Measurements from ENCODE around the gene SCLY.
"Not testable (repeated sequence)": the region's sequence is repeated elsewhere in the genome, so short reads cannot be mapped to it uniquely, and the experiment has no call there.

The SCLY gene

DNA sequence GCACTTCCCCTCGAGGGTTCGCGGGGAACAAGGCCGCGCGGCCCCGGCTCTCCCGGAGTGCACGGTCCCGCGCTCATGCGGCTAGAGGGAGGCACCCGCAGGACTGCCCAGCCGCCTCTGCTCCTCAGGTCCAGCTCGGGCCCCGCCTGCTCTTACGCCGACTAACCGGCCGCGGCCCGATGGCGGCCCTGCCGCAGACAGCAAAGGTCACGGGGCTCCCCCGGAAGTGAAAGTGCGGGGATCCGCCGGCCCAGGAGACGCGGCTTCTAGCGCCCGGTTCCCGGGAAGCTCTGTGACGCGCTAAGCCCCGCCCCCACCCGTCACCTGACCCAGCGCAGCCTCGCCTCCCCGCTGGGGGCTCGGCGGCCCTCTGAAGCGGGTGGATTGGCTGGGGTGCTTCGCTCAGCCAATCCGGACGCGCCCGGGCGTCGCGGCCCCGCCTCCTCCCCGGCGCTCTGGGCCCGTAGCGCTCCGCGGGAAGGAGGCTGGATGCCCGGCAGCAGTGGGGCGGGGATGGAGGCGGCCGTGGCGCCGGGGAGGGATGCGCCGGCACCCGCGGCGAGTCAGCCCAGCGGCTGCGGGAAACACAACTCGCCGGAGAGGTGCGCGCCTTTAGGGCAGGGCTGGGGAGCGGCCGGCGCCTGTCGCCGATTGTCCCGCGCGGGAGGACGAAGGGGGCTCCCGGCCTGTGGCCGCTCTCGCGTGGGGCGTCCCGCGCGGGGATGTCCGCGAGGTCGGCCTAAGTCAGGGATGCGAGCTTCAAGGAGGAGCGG is at the start of gene SCLY:
TSS of gene SCLY (plus strand) at position 460 of the 773 bp plus-strand sequence. CDS start at position 514, 54 bp downstream.
- DNase-seq = peak; percentile 98

- DNase-seq = no peak
Measured at GRCh38 chr2:238013806-238014205, 47.0 kb upstream of the SCLY start.

DNA sequence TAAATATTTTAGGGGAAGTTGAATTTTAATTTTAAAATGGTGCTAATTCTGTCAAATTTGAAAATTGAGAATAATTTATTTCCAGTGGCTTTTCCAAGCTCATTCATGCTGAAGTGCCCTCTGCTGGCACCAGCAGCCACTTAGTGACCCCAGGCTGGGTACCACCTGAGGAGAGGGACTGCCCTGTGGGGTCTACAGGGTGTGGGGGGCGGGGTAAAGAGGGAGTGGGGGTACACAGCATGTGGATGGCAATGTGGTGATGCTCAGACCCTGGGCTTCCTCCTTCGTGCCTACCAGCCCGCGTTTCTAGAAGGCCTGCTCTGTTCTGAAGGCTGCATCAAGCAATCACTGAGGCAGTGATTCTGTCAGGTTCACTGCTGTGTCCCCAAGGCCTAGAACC is 45.1 kb upstream of the SCLY start:
- no peak for DNase-seq

GRCh38 chr2:238016526-238016925 is 44.3 kb upstream of the SCLY start:
- no peak for DNase-seq

GRCh38 chr2:238019962-238020361 is 40.8 kb upstream of the SCLY start:
- DNase-seq = no peak

DNA sequence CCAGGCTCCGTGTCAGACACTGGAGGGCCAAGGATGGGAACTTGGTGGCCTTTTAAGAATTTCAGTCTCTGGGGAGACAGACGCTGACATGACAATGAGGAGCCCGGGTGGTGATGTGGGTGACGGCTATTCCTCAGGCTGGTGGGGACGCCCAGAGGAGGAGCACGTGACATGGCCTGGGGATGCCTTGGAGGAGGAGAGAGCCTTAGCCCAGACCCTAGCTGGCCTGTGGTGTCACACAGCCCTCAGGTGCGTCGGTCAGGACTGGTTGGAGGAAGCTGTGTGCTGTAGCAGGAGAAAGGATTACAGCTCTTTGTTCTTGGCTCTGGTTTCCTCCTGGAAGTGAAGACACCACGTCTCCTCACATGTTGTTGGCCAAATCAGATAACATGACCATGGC is 40.0 kb upstream of the SCLY start:
- no peak for DNase-seq

- DNase-seq = peak; percentile 52
Measured at GRCh38 chr2:238021327-238021726, 39.5 kb upstream of the SCLY start.

- no peak for DNase-seq
Measured at GRCh38 chr2:238022594-238023157, 38.1 kb upstream of the SCLY start.

DNA sequence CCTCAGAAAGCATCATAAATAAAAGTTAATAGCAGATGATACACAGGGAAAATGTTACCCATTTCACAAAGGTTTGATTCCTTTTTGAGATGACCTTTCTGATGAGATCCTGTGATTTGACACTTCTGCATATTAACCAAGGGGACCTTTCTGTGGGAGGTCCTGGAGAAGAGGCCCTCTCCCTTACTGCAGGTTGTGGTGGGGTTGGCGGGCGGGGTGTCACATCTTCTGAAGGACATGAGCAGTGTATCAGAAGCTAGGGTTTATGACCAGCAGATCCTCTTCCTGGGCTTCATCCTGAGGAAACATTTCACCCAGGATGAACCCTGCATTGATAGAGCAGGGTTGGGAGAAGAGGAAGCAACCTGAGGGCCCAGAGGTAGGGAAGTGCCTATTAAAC is 37.2 kb upstream of the SCLY start:
- DNase-seq = no peak

DNA sequence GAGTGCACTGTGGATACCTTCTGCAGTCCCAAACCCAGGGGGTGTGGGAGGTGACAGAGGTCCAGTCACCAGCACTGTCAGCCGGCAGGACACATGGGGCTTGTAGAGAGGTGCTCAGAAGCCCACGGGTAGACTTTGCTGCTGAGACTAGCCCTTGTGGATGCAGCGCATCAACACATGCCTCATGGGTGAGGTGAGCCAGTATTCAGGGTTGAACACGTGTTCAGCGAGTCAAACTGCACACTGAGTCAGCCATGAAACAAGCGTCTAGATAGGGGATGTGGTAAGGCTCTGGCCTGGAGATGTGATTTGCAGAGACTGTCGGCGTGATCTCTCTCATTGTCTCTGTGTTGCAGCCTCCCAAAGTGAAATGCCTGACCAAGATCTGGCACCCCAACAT is 35.8 kb upstream of the SCLY start:
- peak; percentile 65 for DNase-seq

GRCh38 chr2:238025741-238026360 is 35.0 kb upstream of the SCLY start:
- DNase-seq = no peak

- DNase-seq = peak; percentile 50
Measured at GRCh38 chr2:238027058-238027457, 33.7 kb upstream of the SCLY start.

DNA sequence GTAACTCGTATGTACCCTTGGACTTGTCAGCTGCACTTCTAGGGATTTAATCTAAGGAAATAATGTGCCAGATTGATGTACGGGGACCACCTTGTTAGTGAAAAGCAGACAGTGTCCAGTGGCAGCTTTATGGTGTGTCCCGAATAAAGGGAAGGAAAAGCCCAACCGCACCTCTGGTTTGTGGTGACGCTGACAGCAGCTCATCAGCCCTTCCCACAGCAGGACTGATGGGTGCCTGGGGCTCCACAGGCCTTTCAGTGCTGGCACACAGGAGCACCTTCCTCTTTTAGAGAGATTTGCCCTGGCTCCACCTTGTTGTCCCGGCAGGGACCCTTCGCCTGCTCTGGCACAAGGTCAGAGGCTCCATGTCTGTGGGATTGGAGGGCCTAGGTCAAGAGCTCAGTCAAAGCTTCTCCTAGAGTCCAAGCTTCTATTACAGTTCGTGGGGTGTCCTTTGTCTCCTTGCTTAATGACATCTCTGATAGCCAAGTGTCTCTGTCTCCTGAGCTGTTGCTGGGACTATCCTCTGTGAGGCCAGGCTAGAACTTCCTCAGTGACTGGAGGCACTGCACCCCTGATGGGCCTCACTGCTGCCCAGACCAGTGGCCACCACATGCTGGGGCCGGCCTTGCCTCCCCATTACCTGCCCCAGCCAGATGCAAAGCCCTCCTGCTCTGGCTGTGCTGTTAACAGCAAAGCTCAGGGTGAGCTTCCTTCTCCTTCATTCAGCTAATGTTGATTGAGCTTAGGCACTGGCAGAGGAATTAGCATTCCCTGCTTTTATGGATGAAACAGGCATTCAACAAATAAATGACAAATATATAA is 33.0 kb upstream of the SCLY start:
- DNase-seq = no peak

- no peak for DNase-seq
Measured at GRCh38 chr2:238029853-238030252, 30.9 kb upstream of the SCLY start.

GRCh38 chr2:238030422-238031155 is 30.2 kb upstream of the SCLY start:
- no peak for DNase-seq

- DNase-seq = no peak
Measured at GRCh38 chr2:238031751-238032150, 29.1 kb upstream of the SCLY start.

DNA sequence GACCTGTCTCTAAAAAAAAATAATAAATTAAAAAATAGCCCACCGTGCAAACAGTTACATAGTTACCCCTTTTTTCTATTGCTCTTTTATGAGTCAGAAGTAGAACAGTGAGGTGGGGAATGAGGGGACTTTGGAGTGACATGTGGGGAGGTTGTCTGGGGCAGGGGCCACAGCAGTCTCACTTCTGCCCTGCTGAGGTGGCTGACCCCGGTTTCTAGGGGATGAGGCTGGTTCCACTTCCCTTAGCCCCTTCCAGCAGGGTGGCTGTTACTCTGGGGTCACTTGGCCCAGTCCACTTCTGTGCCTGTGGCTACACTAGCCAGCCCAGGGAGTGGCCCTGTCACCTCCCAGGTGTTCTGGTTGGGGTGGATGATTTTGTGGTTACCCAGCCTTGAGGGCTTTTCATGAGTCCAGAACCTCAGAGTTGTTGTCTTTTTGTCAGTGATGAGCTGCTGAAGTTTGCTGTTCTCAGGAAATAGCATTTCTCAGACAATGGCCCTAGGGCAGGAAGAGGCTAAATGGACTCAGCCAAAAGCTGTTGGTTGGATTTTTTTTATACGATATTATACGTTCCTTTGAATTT is 28.0 kb upstream of the SCLY start:
- DNase-seq = no peak

- DNase-seq = not testable (repeated sequence)
Measured at GRCh38 chr2:238033991-238034390, 26.8 kb upstream of the SCLY start.

DNA sequence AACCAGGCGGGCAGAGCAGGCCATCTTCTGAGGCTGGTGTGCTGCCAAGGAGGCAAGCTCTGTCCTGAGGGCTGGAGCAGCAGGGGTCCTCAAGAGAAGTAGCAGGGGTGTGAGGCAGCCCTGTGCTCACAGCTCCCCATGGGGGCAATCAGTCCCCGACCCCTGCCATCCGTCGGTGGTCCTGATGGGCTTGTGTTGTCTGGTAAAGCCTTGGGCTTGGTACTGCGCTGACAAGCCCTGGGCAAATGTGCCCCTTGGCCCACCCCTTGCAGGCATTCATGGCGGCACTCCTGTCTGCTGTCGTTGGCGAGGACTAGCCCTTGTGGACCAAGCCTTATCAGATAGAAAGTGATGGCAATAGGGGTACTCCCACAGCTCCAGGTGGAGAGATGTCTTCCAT is 22.6 kb upstream of the SCLY start:
- DNase-seq = no peak

DNA sequence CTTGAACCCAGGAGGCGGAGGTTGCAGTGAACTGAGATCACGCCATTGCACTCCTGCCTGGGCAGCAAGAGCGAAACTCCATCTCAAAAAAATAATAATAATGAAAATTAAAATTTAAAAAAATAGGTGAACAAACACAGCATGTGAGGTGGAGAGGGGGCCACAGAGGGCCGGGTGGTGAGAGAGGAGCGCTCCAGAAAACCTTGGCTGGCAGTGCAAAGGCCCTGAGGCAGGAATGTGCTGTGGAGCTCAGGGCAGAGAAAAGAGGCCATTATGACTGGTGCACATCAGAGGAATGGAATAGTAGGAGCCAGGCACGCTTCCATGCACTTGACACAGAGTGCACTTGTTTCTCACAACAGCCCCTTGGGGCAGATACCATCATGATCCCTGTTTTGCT is 21.6 kb upstream of the SCLY start:
- no peak for DNase-seq

- no peak for DNase-seq
Measured at GRCh38 chr2:238039985-238040384, 20.8 kb upstream of the SCLY start.

DNA sequence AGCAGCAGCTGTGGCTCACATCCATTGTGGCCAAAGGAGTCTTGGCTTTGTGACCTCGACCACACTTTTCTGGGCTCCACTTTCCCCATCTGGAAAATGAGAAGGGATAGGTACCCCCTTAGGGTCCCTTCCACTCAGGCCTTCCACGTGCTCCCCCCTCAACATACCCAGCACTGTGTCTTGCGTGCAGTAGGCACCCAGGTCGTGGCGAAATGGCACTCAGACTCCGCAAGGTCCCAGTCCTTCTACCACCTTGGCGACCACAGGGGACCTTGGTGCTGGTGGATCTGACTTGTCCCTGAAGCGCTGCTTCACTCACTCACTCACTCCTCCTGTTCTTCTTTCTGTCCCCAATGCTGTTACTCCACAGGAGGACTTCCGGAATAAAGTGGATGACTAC is 19.9 kb upstream of the SCLY start:
- DNase-seq = no peak
